HL-60 (cell line): ENCODE measurements around the gene MALRD1.

ENCODE experiments used
- DNase-seq, 2 experiments: peaks; one replicate each; pipeline ENCODE4 v3.0.0-alpha.2; 2010 to 2020; ENCODE audit warnings: low read depth in 1 of 2, low spot score in 1 of 2
- H3K27ac ChIP-seq: fragments of 250-450 bp; sonication (Bioruptor Pico); replicated peaks from 2 replicates; pipeline ENCODE4 v1.5.1; 2020; ENCODE audit warnings: mild to moderate bottlenecking, moderate library complexity
- H3K27me3 ChIP-seq: fragments of 250-450 bp; sonication (Bioruptor Pico); 2 replicates; pipeline ENCODE4 v1.5.1; 2021; ENCODE audit warnings: mild to moderate bottlenecking, moderate library complexity; ENCODE audit not compliant: insufficient read depth, poor library complexity, severe bottlenecking
- H3K4me3 ChIP-seq: replicated peaks from 2 replicates; pipeline ENCODE4 v1.5.1; 2011; ENCODE audit warnings: mild to moderate bottlenecking, control low read depth, low read length; ENCODE audit not compliant: insufficient read depth
- CTCF ChIP-seq: IDR thresholded peaks from one replicate; pipeline ENCODE4 v1.5.1; 2011; ENCODE audit warnings: low read length, control low read depth, inconsistent platforms; ENCODE audit not compliant: insufficient read depth
- GABPA ChIP-seq: IDR thresholded peaks from 2 replicates; pipeline ENCODE4 v1.6.1; 2012; ENCODE audit warnings: low read depth
- POLR2AphosphoS5 ChIP-seq: IDR thresholded peaks from 2 replicates; pipeline ENCODE4 v1.6.1; 2012; ENCODE audit warnings: low read depth
- REST ChIP-seq: IDR thresholded peaks from 2 replicates; pipeline ENCODE4 v1.6.1; 2012; ENCODE audit warnings: low read depth; ENCODE audit not compliant: insufficient replicate concordance
- SPI1 ChIP-seq: IDR thresholded peaks from 2 replicates; pipeline ENCODE4 v1.6.1; 2012; ENCODE audit warnings: low read depth, mild to moderate bottlenecking, borderline replicate concordance

The MALRD1 gene

GRCh38 chr10:19252531-19252930, 203.9 kb downstream of the MALRD1 start:
- H3K27me3 ChIP-seq = no peaks in the 10 kb centered on the region
- DNase-seq = no peak
- H3K27ac ChIP-seq = no peak overlapping the region
- TF ChIP-seq POLR2AphosphoS5 = no peak
- TF ChIP-seq CTCF = no peak
- no peak for TF ChIP-seq GABPA
- TF ChIP-seq SPI1 = no peak
- TF ChIP-seq REST = no peak
- H3K4me3 ChIP-seq = no peak overlapping the region

DNA sequence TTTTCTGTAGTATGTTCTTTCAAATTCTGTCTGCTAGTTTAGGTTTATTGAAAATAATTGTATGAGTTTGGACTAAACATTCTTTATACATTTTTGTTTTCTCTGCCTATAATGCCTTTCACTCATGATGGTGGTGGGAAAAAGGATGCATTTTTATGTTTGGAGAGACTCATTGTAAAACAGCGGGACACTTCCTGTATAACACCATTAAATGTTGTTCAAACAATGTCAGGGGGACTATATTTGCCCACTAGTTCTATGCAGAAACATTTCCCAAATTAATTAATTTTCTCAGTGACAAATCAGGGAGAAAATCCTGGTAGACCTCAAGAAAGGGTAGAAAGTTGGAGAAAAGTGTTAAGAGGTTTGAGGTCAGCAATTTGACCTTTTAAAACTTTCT, 207.7 kb downstream of the MALRD1 start:
- Histone ChIP-seq H3K27ac (no peak overlapping the region), H3K27me3 (no peaks in the 10 kb centered on the region), H3K4me3 (no peak overlapping the region)
- no peak for DNase-seq
- TF ChIP-seq REST (no peak), GABPA (no peak), SPI1 (no peak), POLR2AphosphoS5 (no peak)

DNA sequence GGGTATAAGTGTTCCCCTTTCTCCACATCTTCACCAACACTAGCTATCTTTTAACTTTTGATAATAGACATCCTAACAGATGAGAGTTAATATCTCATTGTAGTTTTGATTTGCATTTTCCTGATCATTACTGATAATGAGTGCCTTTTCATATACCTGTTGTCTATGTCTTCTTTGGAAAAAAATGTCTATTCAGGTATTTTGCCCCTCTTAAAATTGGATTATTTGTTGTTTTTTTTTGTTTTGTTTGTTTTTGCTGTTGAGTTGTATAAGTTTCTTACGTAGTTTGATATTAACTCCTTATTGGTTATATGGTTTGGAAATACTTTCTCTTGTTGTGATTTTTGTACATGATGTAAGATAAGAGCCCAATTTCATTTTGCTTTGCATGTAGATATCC, 214.7 kb downstream of the MALRD1 start:
- H3K27ac ChIP-seq = no peak overlapping the region

More for the DNA sequence above, 214.7 kb downstream of the MALRD1 start:
- Histone ChIP-seq H3K4me3 (no peak overlapping the region), H3K27me3 (no peaks in the 10 kb centered on the region)
- DNase-seq = no peak
- TF ChIP-seq GABPA (no peak), SPI1 (no peak), REST (no peak), POLR2AphosphoS5 (no peak), CTCF (no peak)
